Stimulated activated CD8-positive, alpha-beta memory T cell treated with anti-CD3 and anti-CD28 coated beads, Interleukin-4, amount 100 ng/mL, for 1 hour (primary cell): ENCODE results near the gene AIRE.
"Not testable (repeated sequence)": the region's sequence is repeated elsewhere in the genome, so short reads cannot be mapped to it uniquely, and the experiment has no call there.

ENCODE experiments used
- DNase-seq, 2 donors: peaks; one replicate each; pipeline ENCODE4 v3.0.0-alpha.2; 2020; ENCODE audit warnings: low read depth in 2 of 2, low spot score in 1 of 2

Gene AIRE

DNA sequence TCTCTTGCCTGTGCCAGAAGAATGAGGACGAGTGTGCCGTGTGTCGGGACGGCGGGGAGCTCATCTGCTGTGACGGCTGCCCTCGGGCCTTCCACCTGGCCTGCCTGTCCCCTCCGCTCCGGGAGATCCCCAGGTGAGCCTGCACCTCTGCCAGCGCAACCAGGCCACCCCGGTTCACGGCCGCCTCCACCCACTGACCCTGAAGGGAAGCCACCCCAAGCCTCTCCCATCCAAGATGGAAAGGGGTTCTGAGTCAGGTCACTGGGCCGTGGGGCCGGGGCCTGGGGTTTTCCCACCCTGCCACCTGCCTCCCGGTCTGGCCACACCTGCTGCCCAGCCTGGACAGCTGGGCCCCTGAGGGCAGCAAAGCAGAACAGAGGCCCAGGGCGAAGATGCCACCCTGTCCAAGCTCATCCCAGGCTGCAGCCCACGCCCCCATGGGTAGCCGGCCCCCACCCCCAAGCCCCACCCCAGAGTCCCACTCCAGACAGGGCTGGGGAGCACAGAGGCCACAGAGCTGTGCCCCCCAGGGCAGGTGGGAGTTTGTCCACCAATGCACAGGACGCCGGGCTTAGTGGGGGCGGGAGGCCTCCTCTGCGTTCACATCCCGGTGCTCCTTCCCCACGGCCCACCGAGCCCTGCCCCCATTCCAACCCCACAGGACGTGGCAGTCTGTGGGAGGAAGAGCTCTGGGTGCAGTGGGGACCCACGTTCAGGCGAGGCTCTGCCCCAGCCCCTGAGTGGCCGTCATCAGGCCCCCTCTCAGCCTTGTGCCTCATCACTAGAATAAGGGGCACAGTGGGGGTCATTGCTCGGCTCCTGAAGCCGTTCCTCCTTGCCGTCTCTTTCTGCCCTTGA, 5.6 kb downstream of the AIRE start:
- DNase-seq, result no peak

GRCh38 chr21:44291936-44292811, 6.5 kb downstream of the AIRE start:
- DNase-seq, result no peak

- no peak for DNase-seq
Measured at GRCh38 chr21:44292812-44293195, 7.1 kb downstream of the AIRE start.

- peak in 1 of 2 donors; percentile 9 for DNase-seq
Measured at GRCh38 chr21:44293551-44294231, 8.0 kb downstream of the AIRE start.

DNA sequence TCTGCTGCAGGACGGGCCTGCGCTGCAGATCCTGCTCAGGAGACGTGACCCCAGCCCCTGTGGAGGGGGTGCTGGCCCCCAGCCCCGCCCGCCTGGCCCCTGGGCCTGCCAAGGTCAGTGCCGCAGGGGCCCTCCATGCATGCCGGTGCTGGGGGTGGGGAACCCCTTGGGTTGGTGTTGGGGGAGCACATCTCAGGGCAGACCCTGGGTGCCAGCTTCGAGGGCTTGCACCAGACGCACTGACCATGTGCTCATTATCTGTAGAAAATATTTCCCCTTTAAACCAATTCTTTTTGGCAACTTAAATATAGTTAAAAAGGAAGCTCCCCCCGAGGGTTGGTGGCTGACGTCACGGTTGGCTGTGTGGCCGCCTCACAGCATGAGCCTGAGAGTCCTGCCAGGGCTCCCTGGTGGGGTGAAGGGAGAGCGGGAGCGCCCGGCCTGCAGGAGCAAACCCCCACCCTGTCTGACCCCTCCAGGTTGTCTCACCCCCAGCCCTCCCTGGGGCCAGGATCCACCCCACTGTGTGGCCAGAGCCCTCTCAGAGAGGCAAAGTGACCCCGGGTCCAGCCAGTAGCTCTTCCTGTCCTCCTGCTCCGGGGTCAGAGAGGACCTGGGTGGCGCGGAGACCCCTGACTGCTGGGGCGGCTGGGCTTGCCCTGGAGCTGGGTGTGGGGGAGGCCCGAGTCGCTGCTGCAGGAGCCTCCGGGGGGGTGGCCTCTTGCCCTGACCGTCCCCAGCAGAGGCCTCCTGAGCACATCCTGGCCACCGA, 8.9 kb downstream of the AIRE start:
- DNase-seq, result no peak

GRCh38 chr21:44295163-44295573, 9.5 kb downstream of the AIRE start:
- no peak for DNase-seq

DNA sequence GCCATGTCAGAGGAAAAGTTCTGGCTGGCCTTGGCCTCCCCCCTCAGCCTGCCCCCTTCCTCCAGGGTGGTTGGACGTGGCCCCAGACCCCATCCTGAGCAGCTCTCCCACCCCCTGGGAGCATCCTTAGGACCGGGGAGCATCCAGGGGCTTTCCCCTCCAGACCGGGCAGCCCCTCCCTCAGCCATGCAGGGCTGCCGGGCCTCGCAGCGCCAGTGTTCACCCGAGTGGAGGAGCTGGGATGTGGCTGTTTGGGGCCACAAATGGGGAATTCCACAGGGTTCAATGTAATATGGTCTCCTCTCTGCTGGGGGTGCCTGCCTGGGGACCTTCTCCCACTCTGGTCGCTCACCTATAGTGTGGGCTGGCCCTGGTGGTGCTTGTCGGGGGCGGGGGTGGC, 10.0 kb downstream of the AIRE start:
- no peak for DNase-seq

GRCh38 chr21:44296103-44296519, 10.4 kb downstream of the AIRE start:
- no peak for DNase-seq

DNA sequence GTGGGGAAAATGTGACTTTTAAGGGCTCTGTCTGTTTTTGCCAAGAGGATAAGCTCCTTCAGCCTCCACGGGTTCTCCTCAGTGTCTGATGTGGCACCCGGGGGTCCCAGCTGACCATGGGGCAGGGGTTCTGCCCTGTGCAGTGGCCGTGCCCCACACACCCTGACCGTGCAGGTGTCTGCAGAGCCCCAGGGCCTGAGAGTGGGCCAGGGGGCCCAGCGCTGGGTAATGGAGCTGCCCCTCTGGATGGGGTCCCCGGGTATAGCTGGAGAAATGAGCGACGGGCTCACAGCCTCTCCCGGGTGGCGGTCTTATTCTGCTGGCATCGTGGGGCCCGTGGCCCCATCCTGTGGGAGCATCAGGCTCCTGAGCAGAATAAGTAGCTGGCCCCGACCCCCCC, 11.2 kb downstream of the AIRE start:
- DNase-seq, result no peak

DNA sequence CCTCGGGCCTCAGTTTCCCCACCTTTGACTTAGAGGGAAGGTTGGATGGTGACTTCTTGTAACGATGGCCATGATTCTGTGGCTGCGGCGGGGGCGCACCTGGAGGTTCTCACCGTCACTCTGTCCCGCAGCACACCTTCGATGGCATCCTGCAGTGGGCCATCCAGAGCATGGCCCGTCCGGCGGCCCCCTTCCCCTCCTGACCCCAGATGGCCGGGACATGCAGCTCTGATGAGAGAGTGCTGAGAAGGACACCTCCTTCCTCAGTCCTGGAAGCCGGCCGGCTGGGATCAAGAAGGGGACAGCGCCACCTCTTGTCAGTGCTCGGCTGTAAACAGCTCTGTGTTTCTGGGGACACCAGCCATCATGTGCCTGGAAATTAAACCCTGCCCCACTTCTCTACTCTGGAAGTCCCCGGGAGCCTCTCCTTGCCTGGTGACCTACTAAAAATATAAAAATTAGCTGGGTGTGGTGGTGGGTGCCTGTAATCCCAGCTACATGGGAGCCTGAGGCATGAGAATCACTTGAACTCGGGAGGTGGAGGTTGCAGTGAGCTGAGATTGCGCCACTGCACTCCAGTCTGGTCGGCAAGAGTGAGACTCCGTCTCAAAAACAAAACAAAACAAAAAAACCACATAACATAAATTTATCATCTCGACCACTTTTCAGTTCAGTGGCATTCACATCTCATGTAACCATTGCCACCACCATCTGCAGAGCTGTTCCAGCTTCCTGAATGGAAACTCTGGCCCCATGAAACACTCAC, 12.0 kb downstream of the AIRE start:
- peak; percentile 35 to 53 for DNase-seq

- DNase-seq, result no peak
Measured at GRCh38 chr21:44298301-44298700, 12.6 kb downstream of the AIRE start.

- no peak for DNase-seq
Measured at GRCh38 chr21:44299085-44299457, 13.4 kb downstream of the AIRE start.

DNA sequence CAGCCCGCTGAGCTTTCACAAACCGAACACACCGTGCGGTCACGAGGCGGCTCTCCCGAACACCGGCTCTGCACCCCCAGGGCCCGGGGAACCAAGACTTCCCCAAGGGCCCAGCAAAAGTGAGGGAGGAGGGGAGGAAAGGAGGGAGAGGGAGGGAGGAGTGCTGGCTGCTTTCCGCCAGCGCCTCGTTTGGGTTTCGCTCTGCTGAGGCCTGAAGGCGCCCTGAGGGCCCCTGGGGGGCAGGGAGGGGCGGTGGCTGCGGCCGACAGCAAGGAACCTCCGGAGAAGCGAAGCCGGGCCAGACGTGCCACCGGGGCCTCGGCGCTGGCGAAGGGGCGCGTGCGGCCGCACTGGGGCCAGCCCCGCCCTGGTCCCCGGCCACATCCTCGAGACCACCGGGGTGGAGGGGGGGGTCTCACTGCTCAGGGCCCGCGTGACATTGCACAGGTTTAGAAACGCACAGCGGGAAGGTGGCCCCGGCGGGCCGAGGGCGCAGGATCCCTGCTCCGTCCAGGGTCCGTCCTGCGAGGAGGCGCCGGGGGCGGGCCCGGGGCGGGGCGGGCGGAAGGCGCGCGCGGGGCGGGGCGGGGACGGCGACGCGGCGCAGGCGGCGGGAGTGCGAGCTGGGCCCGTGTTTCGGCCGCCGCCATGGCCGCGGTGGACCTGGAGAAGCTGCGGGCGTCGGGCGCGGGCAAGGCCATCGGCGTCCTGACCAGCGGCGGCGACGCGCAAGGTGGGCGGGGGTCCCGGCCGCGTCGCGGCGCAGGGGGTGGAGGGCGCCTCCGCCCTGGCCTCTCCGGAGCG, 14.0 kb downstream of the AIRE start, which contains the start of gene PFKL:
Gene PFKL, plus strand, starts transcription at position 596 of the 804 bp plus-strand sequence. Its CDS starts 53 bp downstream, at position 649.
- DNase-seq, result peak in 1 of 2 donors; percentile 13

- DNase-seq, result peak in 1 of 2 donors; percentile 37
Measured at GRCh38 chr21:44300262-44300959, 14.7 kb downstream of the AIRE start.

- DNase-seq, result no peak
Measured at GRCh38 chr21:44301141-44301540, 15.5 kb downstream of the AIRE start.

- no peak for DNase-seq
Measured at GRCh38 chr21:44301961-44302406, 16.3 kb downstream of the AIRE start.

DNA sequence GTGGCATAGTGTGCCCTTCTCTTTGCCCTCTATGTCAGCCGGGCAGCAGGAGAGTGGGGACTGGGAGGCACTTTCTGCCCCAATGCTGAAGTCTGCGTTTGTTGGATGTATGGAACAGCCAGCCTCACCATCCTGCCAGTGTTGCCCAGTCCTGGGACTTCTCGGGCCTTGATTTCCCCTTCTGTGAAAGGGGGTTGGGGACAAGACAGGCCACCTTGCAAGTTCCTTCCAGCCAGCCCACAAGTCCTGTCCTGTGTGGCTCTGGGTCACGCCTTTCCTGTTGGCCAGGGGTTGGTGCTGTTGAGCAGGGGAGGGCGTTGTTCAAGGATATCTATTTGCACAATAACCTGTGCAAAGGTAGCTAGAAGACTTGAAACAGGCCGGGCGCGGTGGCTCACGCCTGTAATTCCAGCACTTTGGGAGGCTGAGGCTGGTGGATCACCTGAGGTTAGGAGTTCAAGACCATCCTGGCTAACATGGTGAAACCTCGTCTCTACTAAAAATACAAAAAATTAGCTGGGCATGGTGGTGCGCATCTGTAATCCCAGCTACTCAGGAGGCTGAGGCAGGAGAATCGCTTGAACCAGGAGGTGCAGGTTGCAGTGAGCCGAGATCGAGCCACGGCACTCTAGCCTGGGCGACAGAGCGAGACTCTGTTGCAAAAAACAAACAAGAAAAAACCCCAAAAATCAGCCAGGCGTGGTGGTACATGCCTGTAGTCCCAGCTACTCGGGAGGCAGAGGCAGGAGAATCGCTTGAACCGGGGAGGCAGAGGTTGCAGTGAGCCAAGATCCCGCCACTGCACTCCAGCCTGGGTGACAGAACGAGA, 17.1 kb downstream of the AIRE start:
- DNase-seq, result not testable (repeated sequence)
